Muscle layer of duodenum (tissue), 2 donors: ENCODE measurements around the gene GRIK3.

Experiments used
- H3K27ac ChIP-seq: one replicate; pipeline ENCODE4 v1.7.0; 2013; ENCODE audit warnings: mild to moderate bottlenecking, low read length
- H3K27me3 ChIP-seq: one replicate; pipeline ENCODE4 v1.7.0; 2013; ENCODE audit warnings: low read depth, mild to moderate bottlenecking, control low read depth, low read length
- H3K36me3 ChIP-seq, 2 donors: one replicate each; pipeline ENCODE4 v1.7.0; 2013; ENCODE audit warnings: low read length in 2 of 2, control low read depth in 1 of 2, mild to moderate bottlenecking in 1 of 2; ENCODE audit not compliant: insufficient read depth in 2 of 2, control insufficient read depth in 1 of 2
- H3K4me1 ChIP-seq, 2 donors: one replicate each; pipeline ENCODE4 v1.7.0; 2013; ENCODE audit warnings: low read length in 2 of 2, mild to moderate bottlenecking in 2 of 2, control low read depth in 1 of 2, moderate library complexity in 1 of 2; ENCODE audit not compliant: insufficient read depth in 2 of 2, control insufficient read depth in 1 of 2
- H3K4me3 ChIP-seq, 2 donors: one replicate each; pipeline ENCODE4 v1.7.0; 2013; ENCODE audit warnings: low read length in 2 of 2, low read depth in 1 of 2, mild to moderate bottlenecking in 1 of 2
- H3K9me3 ChIP-seq, 2 donors: one replicate each; pipeline ENCODE4 v1.7.0; 2013; ENCODE audit warnings: low read length in 2 of 2, control low read depth in 1 of 2, mild to moderate bottlenecking in 1 of 2; ENCODE audit not compliant: control insufficient read depth in 1 of 2
- donor health status: healthy.

Gene GRIK3

DNA sequence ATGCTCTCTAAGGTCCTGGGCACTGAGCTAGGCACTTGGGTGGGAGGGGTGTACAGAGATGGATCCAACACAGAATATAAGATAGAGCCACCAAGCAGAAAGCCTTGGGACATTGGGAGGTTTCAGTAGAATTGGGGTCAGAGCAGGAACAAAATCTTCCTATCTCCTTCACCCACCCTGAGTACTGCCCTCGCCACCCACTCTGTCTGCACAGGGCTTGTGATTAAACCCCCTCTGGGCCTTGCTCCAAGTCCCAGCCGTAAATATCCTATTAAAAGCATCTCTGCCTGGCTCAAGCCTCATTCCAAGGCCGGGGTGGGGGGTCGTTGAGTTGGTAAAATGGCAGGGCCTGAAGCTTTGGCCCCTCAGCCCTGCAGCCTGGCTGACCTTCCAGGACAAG is 166.7 kb downstream of the GRIK3 start:
- H3K9me3 ChIP-seq, result no peaks in the 10 kb centered on the region
- no peak overlapping the region for H3K4me3 ChIP-seq
- no peaks in the 10 kb centered on the region for H3K36me3 ChIP-seq
- peaks cover 8% of the 10 kb centered on the region for H3K27me3 ChIP-seq
- H3K4me1 ChIP-seq, result no peaks in the 10 kb centered on the region
- no peak overlapping the region for H3K27ac ChIP-seq

DNA sequence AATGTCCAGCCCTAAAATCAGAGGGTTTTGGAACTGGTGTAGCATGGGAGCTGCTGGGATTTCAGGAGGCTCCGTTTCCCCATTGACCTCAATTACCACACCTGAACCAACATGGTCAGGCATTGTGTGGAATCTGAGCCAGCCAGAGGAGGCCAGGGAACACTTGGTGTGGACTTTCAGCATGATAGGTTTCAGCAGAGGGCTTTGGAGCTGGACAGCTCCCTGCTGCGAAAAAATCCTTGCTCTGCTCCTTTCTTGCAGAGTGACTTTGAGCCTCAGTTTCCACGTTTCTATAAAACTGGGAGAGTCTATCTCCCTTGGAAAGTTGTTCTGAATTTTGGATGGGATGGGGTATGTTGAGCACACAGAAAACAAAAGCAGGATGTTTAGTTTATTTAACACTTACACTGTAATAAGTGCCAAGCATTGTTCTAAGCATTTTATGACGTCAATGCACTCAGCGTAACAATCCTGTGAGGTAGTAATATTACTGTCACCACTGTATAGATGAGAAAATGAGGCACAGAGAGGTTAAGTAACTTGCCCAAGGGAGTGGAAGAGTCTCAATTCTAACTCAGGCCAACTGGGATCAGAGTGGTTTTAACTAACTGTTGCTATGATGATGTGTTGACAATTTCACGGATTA is 168.0 kb downstream of the GRIK3 start:
- Histone ChIP-seq H3K4me3 (no peak overlapping the region), H3K4me1 (no peaks in the 10 kb centered on the region), H3K27me3 (peaks cover 8% of the 10 kb centered on the region), H3K9me3 (no peaks in the 10 kb centered on the region), H3K27ac (no peak overlapping the region), H3K36me3 (no peaks in the 10 kb centered on the region)

GRCh38 chr1:36865602-36865900 is 168.8 kb downstream of the GRIK3 start:
- H3K4me3 ChIP-seq, result no peak overlapping the region
- H3K27me3 ChIP-seq, result peaks cover 8% of the 10 kb centered on the region
- H3K9me3 ChIP-seq, result no peaks in the 10 kb centered on the region
- no peak overlapping the region for H3K27ac ChIP-seq
- H3K36me3 ChIP-seq, result no peaks in the 10 kb centered on the region
- no peaks in the 10 kb centered on the region for H3K4me1 ChIP-seq

GRCh38 chr1:36864823-36865601 is 169.3 kb downstream of the GRIK3 start:
- Histone ChIP-seq H3K4me3 (no peak overlapping the region), H3K36me3 (no peaks in the 10 kb centered on the region), H3K27ac (no peak overlapping the region), H3K9me3 (no peaks in the 10 kb centered on the region), H3K27me3 (peaks cover 8% of the 10 kb centered on the region), H3K4me1 (no peaks in the 10 kb centered on the region)

DNA sequence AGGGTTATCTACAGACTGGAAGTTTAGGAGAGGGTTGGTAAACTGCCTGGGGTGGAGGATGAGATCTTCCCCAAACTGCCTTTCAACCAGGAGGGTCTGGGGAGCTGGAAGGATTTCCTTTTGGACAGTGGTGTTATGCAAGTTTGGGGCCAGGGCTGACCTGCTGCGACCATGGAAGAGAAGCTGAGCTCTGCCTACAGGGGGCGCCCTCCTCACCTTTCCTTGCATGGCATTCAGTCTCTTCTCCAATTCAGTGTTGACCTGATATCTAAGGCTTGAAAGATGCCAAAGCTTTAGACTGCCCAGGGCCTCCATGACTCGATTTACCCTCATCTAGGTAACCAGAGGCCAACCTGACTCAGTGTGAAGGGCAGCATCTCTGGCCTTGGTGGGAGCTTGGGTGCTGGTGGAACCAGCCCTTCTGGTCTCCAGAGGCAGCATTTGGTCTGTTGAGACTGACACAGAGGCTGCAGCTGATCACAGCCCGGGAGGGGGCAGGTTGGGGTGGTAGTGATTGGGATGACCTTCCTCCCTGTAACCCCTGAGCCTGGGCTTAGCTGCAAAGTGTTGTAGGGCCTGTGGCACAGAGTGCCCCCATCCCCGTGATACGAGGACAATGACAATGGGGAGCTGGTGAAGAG is 170.0 kb downstream of the GRIK3 start:
- H3K36me3 ChIP-seq, result no peaks in the 10 kb centered on the region
- no peak overlapping the region for H3K27ac ChIP-seq
- H3K9me3 ChIP-seq, result no peaks in the 10 kb centered on the region
- H3K4me1 ChIP-seq, result no peaks in the 10 kb centered on the region
- no peak overlapping the region for H3K4me3 ChIP-seq
- peaks cover 8% of the 10 kb centered on the region for H3K27me3 ChIP-seq

GRCh38 chr1:36863500-36863899 is 170.8 kb downstream of the GRIK3 start:
- H3K4me3 ChIP-seq, result no peak overlapping the region
- H3K9me3 ChIP-seq, result no peaks in the 10 kb centered on the region
- H3K27me3 ChIP-seq, result peaks cover 8% of the 10 kb centered on the region
- no peaks in the 10 kb centered on the region for H3K36me3 ChIP-seq
- no peaks in the 10 kb centered on the region for H3K4me1 ChIP-seq
- no peak overlapping the region for H3K27ac ChIP-seq

GRCh38 chr1:36863061-36863460 is 171.3 kb downstream of the GRIK3 start:
- H3K4me1 ChIP-seq, result no peaks in the 10 kb centered on the region
- H3K4me3 ChIP-seq, result no peak overlapping the region
- no peak overlapping the region for H3K27ac ChIP-seq
- H3K36me3 ChIP-seq, result no peaks in the 10 kb centered on the region
- no peaks in the 10 kb centered on the region for H3K9me3 ChIP-seq
- H3K27me3 ChIP-seq, result peaks cover 8% of the 10 kb centered on the region

DNA sequence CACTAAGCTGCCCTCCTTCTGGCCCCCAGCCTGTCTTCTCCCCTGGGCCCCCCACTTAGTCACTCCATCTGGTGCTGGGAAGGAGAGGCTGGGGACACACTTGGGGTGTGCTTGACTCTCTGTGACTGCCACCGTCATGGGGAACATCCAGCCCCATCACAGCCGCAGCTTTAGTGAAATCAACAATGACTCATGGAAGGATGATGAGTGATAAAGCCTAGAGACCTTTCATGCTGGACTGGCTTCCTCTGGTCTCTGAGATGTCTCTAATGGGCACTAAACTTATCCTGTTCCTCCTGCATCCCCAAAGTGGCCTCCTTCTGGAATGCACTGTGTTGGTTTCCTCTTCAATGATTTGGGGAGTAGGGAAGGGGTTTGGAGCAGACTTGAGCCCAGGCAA is 172.9 kb downstream of the GRIK3 start:
- H3K9me3 ChIP-seq, result no peaks in the 10 kb centered on the region
- peaks cover 8% of the 10 kb centered on the region for H3K27me3 ChIP-seq
- no peak overlapping the region for H3K4me3 ChIP-seq
- no peak overlapping the region for H3K27ac ChIP-seq
- H3K4me1 ChIP-seq, result no peaks in the 10 kb centered on the region
- H3K36me3 ChIP-seq, result no peaks in the 10 kb centered on the region

GRCh38 chr1:36859926-36860325 is 174.4 kb downstream of the GRIK3 start:
- peaks cover 8% of the 10 kb centered on the region for H3K27me3 ChIP-seq
- no peaks in the 10 kb centered on the region for H3K36me3 ChIP-seq
- no peak overlapping the region for H3K4me3 ChIP-seq
- no peaks in the 10 kb centered on the region for H3K9me3 ChIP-seq
- no peaks in the 10 kb centered on the region for H3K4me1 ChIP-seq
- H3K27ac ChIP-seq, result no peak overlapping the region

- Histone ChIP-seq H3K4me1 (no peaks in the 10 kb centered on the region), H3K4me3 (no peak overlapping the region), H3K27ac (no peak overlapping the region), H3K9me3 (no peaks in the 10 kb centered on the region), H3K27me3 (peaks cover 8% of the 10 kb centered on the region), H3K36me3 (no peaks in the 10 kb centered on the region)
Measured at GRCh38 chr1:36858981-36859380, 175.3 kb downstream of the GRIK3 start.

GRCh38 chr1:36858553-36858952 is 175.8 kb downstream of the GRIK3 start:
- Histone ChIP-seq H3K4me3 (no peak overlapping the region), H3K27ac (no peak overlapping the region), H3K9me3 (no peaks in the 10 kb centered on the region), H3K4me1 (no peaks in the 10 kb centered on the region), H3K36me3 (no peaks in the 10 kb centered on the region), H3K27me3 (peaks cover 8% of the 10 kb centered on the region)
